GM21786 (cell line): Measurements from ENCODE around the gene CD99.
A peak's percentile ranks its signal among the peaks of the same experiment; 100 is the strongest.

Source experiments
- ATAC-seq: cut with Tn5 transposase; IDR thresholded peaks from one replicate; pipeline ENCODE4 v1.9.1; 2021; ENCODE audit not compliant: unreplicated experiment

The CD99 gene

GRCh38 chrX:2697741-2698299, 6.7 kb downstream of the CD99 start:
- no peak for ATAC-seq

- ATAC-seq: no peak
Observed at GRCh38 chrX:2698604-2699003, 7.5 kb downstream of the CD99 start.

- ATAC-seq: no peak
Observed at GRCh38 chrX:2699959-2700358, 8.9 kb downstream of the CD99 start.

GRCh38 chrX:2700405-2701320, 9.6 kb downstream of the CD99 start:
- no peak for ATAC-seq

- ATAC-seq: peak; percentile 38
Observed at GRCh38 chrX:2701600-2701999, 10.5 kb downstream of the CD99 start.

GRCh38 chrX:2703991-2704369, 12.9 kb downstream of the CD99 start:
- ATAC-seq: no peak

GRCh38 chrX:2705046-2705832, 14.1 kb downstream of the CD99 start:
- no peak for ATAC-seq

GRCh38 chrX:2707334-2707760, 16.3 kb downstream of the CD99 start:
- ATAC-seq: peak; percentile 91

- ATAC-seq: no peak
Observed at GRCh38 chrX:2708021-2708420, 16.9 kb downstream of the CD99 start.

- no peak for ATAC-seq
Observed at GRCh38 chrX:2708592-2709188, 17.6 kb downstream of the CD99 start.

- ATAC-seq: no peak
Observed at GRCh38 chrX:2709556-2709955, 18.5 kb downstream of the CD99 start.

- no peak for ATAC-seq
Observed at GRCh38 chrX:2710041-2710840, 19.1 kb downstream of the CD99 start.

- no peak for ATAC-seq
Observed at GRCh38 chrX:2711441-2711840, 20.3 kb downstream of the CD99 start.

- no peak for ATAC-seq
Observed at GRCh38 chrX:2712428-2712827, 21.3 kb downstream of the CD99 start.

GRCh38 chrX:2712890-2713840, 22.1 kb downstream of the CD99 start:
- no peak for ATAC-seq

GRCh38 chrX:2714551-2714950, 23.5 kb downstream of the CD99 start:
- no peak for ATAC-seq

- ATAC-seq: no peak
Observed at GRCh38 chrX:2715066-2715600, 24.0 kb downstream of the CD99 start.

GRCh38 chrX:2717312-2717711, 26.2 kb downstream of the CD99 start:
- ATAC-seq: no peak

GRCh38 chrX:2718821-2719220, 27.7 kb downstream of the CD99 start:
- ATAC-seq: no peak
